Activated T-cell treated with anti-CD3 and anti-CD28 coated beads for 1 hour (primary cell): ENCODE results near the gene LIMD2.
A peak's percentile ranks its signal among the peaks of the same experiment; 100 is the strongest.
"Not testable (repeated sequence)": the region's sequence is repeated elsewhere in the genome, so short reads cannot be mapped to it uniquely, and the experiment has no call there.

Source experiments
- DNase-seq: peaks from one replicate; pipeline ENCODE4 v3.0.0-alpha.2; 2020; ENCODE audit warnings: low read depth

LIMD2 gene

DNA sequence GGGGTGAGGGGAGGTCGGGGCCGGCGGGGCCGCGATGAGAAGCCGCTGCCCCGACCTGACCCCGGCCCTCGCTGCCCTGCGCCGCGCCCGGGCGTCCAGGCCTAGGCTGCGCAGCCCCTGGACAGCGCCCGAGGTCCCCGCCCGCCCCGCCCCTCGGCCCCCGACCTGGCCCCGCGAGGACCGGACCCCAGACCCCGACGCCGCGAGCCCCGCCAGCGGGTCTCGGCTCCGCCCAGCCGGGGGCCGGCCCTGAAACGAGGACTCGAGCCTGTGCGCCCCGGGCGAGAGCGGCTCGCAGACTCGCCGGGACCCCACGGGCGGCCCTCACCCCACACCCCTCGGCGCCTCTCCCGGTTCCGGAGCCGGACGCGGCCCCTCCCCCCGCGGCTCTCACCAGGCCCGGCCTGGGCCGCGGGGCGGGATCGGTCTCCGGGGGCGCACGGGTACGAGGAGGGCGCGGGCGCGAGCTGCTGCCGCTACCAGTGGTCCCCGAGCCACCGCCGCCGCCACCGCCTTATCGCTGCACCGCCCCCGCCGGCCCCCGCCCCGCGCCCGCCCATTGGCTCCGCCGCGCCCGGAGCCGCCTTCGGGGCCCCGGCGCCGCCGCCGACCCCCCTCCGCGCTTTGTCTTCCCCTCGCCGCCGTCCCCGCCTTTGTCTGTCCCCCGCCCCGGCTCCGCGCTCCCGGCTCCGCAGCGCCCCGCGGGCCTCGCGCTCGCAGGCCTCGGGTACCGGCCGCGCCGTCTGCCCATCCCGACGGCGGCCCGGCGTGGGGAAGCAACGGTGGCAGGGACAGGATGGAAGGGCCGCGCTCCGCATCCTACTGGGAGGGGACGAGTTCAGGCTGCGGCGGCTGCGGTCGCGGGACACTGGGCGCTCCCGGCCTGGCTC, at the start of gene LIMD2:
Gene LIMD2 (minus strand): TSS at position 488 of the 890 bp plus-strand sequence. CDS start 827 bp downstream, outside the sequence.
- peak; percentile 83 for DNase-seq

- DNase-seq = peak; percentile 98
These were observed 41.7 kb upstream of the LIMD2 start, which contains the start of gene STRADA for GRCh38 chr17:63741408-63742173. TSS of gene STRADA (minus strand) at chr17:63741799. CDS start at chr17:63728369, 13,430 bp downstream.

DNA sequence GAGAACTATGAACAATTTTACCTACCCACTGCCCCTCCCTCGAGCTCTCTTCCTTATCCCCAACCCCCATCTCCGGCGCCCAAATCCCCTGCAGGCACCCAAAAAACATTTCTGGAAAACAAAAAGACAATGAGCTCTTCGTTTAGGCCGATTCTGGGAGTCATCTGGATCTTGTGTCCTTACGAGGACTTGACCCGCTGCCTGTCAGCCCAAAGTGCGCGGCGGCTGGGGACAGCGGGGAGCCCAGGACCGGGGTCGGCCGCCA, 41.1 kb upstream of the LIMD2 start:
- no peak for DNase-seq

DNA sequence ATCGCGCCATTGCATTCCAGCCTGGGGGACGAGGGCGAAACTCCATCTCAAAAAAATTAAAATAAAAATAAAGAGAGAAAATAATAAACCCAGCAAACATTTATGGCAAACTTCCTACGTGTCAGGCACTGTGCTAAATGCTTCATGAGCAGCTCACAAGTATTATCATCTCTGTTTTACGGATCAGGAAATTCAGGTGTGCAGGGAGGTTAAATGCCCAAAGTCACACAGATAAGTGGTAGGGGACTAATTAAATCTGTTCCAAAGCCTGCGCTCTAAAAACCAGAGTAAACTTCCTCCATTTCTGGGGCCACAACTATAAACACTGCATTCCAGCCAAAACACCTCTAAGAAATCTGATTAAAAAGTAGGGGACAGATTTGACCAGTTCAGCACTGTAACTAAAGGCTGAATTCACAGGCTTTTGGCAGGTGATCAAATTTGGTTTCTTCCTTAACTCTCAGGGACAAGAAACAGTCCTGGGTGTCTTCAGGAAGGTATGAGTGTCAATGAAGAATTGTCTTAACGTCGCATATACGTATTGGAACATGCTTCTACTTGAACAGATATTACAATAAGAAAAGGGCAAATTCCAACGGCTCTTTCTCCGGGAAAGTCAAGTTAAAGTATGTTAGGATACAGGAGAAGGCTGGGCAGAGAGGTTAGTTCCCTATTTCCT, 40.7 kb upstream of the LIMD2 start:
- DNase-seq = no peak

DNA sequence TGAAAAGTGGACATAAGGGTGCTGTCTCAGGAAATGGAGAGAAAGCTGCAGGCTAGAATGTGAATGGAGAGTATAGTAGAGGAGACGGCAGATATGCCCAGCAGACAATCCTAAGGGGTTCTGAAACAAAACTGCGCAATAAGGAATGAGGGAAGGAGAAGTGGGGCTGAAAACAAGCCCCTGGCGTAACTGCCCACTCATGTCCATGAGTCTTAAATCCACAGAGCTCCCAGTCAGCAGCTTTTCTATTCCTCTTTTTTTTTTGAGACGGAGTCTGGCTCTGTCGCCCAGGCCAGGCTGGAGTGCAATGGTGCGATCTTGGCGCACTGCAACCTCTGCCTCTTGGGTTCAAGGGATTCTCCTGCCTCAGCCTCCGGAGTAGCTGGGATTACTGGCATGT, 35.8 kb upstream of the LIMD2 start:
- DNase-seq = no peak

DNA sequence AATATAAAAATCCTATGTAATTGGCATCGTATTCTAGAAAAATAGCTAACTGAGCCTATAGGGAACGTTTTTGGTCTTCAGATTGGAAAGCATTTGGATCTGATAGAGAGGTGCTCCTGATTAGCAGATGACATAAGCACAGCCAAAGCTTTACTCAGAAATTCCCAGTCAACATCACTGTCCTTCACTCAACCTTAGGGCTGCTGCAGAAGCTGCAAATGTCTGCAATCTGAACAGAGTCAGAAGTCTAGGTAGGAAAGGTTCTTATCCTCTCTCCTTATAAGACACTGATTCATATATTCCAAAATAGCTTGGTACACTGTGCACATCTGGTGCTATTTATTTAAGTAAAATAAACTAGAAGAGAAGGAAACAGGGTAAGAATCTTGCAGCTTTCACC, 22.5 kb upstream of the LIMD2 start:
- no peak for DNase-seq

GRCh38 chr17:63720194-63720593, 20.3 kb upstream of the LIMD2 start:
- not testable (repeated sequence) for DNase-seq

DNA sequence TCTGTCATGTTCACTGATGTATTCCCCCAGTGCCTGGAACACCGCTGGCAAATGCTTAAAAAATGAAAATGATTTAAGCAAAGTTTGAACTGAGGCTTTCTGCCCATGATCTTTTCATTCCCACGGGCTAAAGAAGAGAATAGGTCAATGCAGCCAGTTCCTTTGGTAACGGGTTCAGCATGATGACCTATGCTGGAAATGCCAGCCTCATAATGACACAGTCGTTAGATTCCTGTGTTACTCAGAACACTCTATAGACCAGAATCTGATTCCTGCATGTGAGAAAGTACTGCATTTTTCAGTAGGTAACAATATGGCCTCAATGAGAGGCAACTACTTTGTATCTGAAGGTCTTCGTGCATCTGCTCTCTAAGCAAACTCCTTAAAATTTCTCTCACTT, 19.1 kb upstream of the LIMD2 start:
- no peak for DNase-seq

DNA sequence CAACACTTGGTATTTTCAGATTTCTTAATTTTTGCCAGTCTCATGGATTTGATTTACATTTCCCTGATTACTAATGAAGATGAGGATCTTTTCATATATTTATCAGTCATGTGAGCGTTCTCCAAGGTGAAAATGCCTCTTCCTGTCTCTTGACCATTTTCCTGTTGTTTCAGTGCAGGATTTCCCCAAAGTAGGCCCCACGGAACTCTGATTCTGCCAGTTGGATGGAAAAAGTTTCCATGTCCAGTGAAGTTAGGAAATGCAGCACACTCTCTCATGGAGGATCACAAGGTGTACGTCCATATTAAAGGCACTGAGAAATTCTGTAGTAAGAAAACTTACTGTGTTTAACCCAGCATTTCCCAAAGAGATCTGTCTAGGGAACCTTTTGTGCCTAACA, 16.5 kb upstream of the LIMD2 start:
- no peak for DNase-seq

DNA sequence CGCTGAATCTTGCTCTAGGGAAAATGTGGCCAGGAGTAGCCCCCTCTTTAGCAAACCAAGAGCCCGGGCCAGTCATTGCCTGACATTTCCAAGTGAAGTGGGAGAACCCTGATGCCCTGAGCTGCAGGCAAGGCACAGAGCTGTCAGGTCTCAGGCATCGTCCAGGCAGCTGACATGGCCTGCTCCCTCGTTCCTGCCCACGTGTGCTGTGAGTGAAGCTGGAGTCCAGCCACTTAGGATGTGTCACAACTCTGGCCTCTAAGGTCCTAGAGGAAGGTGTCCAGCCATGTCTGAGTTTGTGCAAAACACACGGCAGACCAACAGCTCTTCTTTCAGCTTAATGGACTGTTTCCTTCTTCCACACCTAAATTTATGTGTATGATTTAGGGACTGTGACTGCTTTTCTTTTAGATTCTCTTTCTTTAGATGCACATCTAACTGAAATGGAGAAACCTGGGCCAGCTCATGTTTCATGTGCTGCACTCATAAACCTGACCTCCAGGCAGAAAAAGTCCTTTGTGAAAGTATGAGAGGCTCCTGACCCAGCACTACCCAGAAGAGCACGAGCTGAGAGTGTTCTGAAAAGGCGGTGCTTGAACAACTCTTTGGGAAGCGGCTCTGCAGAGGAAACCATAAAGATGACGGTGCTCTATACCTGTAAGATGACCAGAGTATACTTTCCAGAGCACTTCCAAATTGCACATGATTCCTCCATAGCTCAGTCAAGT, 14.8 kb upstream of the LIMD2 start:
- no peak for DNase-seq

DNA sequence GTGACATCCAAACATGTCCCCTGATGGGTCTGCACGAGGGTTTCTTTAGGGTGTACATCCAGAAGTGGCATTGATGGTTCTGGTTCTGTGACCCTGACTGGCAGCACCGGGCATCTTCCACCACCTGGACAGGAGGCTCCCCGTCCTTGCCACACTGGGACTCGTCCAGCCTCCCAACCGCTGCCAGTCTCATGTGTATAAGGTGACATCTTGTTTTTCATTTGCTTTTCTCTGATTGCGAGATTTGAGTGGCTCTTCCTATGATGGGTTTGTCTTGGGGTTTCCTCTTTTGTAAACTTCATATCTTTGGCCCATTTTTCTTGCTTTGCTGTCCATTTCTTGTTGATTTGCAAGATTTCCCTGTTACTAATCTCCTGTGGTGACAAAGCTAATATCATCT, 9.2 kb upstream of the LIMD2 start:
- no peak for DNase-seq

- no peak for DNase-seq
These were observed 7.2 kb upstream of the LIMD2 start for GRCh38 chr17:63707151-63707550.

DNA sequence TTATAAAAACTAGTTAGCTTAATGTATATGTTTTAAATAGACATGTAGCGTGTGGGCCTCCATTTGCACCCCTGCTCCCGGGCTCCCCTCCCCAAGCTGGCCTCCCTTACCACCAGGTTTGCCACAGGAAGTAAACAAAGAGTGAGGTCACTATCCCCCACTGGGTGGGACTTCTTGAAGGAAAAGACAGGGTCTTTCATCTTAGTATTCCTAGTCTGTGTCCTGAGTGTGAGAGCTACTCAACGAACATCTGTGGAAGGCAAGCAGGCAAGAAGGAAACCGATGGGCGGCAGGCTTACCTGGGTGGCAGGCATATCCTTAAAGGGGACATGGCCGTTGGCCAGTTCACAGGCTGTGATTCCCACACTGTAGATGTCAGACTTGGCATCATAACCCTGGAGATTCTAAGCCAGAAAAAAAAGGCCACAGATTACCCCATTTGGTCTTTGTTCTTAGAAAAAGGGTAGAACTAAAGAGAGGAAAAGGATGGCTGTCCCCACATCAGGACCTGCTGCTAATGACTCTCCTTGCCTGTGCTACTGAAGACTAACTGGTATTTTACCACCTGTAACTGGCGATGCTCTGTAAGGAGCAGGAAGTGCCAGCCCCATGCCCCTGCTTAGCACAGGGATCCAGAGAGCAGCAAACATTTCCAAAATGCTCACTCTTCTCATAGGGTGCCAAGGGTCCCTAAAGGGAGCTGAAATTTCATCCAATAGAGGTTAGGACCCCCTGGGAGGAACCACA, 6.6 kb upstream of the LIMD2 start:
- DNase-seq = no peak

GRCh38 chr17:63705657-63706056, 5.7 kb upstream of the LIMD2 start:
- DNase-seq = no peak

- DNase-seq = no peak
These were observed 4.9 kb upstream of the LIMD2 start for GRCh38 chr17:63704836-63705235.

DNA sequence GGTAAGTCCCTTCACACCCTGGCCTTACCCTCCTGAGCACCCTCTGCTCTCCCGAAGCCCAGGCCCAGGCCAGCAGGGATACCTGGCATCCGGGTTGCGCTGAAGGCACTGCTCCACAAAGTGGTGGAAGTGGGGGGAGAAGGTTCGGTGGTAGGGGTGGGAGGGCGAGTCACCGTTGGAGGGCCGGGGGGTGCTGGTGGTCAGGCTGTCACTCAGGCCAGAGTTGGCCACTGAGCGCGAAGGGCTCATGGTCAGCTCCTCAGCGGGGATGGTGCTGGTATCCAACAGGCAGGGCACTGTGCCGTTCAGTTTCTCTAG, 4.3 kb upstream of the LIMD2 start:
- no peak for DNase-seq

DNA sequence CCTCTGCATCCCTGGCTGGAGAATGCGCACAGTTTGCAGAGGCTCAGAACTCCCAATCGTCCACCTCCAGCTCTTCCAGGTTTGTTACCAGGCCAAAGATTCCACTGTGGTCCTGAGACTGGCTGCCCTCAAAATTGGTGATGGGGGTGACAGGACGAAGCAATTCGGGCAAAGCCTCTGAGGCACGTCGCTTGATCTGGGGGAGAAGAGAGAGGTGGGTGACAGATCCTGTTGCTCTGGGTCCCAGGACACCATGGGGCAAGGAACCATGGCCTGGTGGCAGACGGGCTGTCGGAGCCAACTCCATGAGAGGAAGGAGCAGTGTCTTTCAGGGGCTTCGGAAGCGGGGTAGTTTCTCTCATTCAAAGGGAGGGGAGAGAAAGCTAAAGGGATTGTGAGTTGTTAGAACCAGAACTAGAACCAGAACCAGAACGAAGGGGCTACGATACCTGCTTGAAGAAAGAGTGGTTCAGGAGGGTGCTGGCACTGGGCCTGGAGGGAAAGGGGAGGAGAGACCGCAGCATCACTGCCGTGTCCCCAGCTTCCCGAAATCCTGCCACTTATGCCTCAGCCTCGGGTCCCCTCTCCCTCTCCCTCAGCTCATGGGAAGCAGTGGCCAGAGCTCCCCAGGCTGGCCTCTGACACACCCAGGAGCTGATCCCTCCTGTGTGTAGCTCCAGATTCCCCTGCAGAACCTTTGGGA, 3.8 kb upstream of the LIMD2 start:
- no peak for DNase-seq

DNA sequence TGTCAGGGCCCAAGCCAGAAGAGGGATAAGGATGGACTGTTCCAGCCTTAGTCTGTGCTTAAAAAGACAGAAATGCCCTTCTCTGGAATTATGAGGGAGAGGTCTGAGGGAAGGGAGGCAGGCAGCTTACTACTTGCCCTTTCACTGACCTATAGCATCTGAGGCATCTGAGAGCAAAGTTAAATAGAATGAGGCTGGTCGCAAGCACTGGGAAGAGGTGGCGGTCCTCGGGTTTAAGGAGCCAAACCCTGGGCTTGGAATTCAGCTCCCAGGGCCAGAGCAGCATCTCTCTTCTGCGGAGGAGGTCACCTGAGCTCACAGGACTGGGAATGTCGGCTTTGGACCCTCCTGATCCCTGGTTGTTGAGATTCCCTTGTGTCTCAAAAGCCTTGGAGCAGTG, 3.1 kb upstream of the LIMD2 start:
- DNase-seq = no peak

DNA sequence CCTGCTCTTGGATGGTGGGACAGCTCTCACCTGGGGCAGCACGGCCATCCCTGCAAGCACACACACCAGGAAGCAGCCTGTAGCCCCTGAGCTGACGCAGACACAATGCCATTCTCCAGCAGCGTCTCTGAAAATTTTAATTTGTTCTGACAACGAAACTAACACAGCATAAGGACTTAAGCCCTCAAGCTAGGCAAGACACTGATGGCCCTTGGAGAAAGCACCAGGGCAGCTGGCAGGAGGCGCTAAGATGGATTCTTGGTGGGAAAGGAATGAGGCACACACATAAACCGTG, 2.7 kb upstream of the LIMD2 start:
- no peak for DNase-seq

DNA sequence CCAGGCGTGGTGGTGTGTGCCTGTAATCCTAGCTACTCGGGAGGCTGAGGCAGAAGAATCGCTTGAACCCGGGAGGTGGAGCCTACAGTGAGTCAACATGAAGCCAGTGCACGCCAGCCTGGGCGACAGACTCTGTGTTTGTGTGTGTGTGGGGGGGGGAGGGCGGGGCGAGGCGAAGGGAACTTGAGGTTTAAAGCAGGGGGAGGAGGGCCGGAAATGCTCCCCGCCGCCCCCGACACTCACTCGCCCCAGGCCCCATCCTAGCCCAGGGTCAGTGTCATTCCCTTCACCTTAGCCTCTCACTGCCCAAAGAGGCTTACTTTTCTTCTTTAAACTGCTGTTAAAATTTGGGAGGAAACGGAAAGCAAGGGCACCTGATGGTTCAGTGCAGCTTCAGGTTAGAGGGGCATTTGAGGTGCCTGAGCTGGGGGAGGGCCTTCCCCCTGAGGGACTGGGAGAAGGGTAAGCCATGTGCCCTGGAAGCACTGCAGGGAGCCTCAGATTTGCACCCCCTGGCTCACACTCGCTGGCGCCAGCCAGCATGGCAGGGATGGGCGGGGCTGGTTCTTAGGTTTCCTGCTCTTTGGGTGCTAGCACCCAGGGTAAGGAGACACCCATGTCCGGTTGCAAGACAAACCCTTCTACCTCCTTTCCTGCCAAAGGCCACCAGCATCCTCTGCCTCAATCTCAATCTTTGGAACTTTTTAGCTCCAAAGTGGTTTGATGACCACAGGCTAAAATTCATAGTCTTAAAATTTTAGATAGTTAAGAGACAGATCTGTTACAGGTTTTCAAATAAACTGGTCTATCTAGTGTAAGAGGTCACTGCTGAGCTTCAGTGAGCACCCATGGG, 2.2 kb upstream of the LIMD2 start:
- DNase-seq = peak; percentile 69
